ENCODE results near the gene SLIT3.

- TF ChIP-seq CTCF (IDR thresholded peaks at IDR 0.05; ENCODE audit: low read depth, low read length) (no peak), POLR2A (IDR thresholded peaks at IDR 0.05; ENCODE audit: extremely low read depth, insufficient read length) (no peak), MYC (IDR thresholded peaks at IDR 0.05; ENCODE audit: low read depth, low read length) (no peak), MAX (IDR thresholded peaks at IDR 0.05; ENCODE audit: low read depth, low read length) (no peak)
Observed at GRCh38 chr5:168776070-168776469, 524.9 kb downstream of the SLIT3 start.

Data from NB4 (cell line).